Ishikawa (cell line): ENCODE measurements around the gene NT5C.

Source experiments
- CEBPB ChIP-seq: IDR thresholded peaks from 2 replicates; pipeline ENCODE4 v1.6.1; 2012
- CREB1 ChIP-seq: IDR thresholded peaks from 2 replicates; pipeline ENCODE4 v1.6.1; 2012; ENCODE audit warnings: low read depth
- EGR1 ChIP-seq: IDR thresholded peaks from 2 replicates; pipeline ENCODE4 v1.6.1; 2012
- EP300 ChIP-seq: IDR thresholded peaks from 2 replicates; pipeline ENCODE4 v1.6.1; 2012; ENCODE audit warnings: borderline replicate concordance
- FOXM1 ChIP-seq: IDR thresholded peaks from 2 replicates; pipeline ENCODE4 v1.6.1; 2012; ENCODE audit warnings: low read depth, borderline replicate concordance
- NFIC ChIP-seq: IDR thresholded peaks from 2 replicates; pipeline ENCODE4 v1.6.1; 2012
- RAD21 ChIP-seq: IDR thresholded peaks from 2 replicates; pipeline ENCODE4 v1.6.1; 2012; ENCODE audit warnings: low read depth
- TAF1 ChIP-seq: IDR thresholded peaks from 2 replicates; pipeline ENCODE4 v1.6.1; 2012; ENCODE audit warnings: low read depth, mild to moderate bottlenecking
- TCF12 ChIP-seq: IDR thresholded peaks from 2 replicates; pipeline ENCODE4 v1.6.1; 2012; ENCODE audit warnings: low read depth
- TEAD4 ChIP-seq: IDR thresholded peaks from 2 replicates; pipeline ENCODE4 v1.6.1; 2012
- YY1 ChIP-seq: IDR thresholded peaks from 2 replicates; pipeline ENCODE4 v1.6.1; 2012; ENCODE audit warnings: low read depth
- ZBTB7A ChIP-seq: IDR thresholded peaks from 2 replicates; pipeline ENCODE4 v1.6.1; 2012; ENCODE audit warnings: low read depth
- TF ChIP-seq, protein P1 (sequence below): IDR thresholded peaks from 2 replicates; pipeline ENCODE4 v1.6.1; 2012; ENCODE audit warnings: low read depth, mild to moderate bottlenecking
- TF ChIP-seq, protein P2 (sequence below): IDR thresholded peaks from 2 replicates; pipeline ENCODE4 v1.6.1; 2012
- TF ChIP-seq, protein P3 (sequence below): IDR thresholded peaks from 2 replicates; pipeline ENCODE4 v1.6.1; 2012

NT5C gene

DNA sequence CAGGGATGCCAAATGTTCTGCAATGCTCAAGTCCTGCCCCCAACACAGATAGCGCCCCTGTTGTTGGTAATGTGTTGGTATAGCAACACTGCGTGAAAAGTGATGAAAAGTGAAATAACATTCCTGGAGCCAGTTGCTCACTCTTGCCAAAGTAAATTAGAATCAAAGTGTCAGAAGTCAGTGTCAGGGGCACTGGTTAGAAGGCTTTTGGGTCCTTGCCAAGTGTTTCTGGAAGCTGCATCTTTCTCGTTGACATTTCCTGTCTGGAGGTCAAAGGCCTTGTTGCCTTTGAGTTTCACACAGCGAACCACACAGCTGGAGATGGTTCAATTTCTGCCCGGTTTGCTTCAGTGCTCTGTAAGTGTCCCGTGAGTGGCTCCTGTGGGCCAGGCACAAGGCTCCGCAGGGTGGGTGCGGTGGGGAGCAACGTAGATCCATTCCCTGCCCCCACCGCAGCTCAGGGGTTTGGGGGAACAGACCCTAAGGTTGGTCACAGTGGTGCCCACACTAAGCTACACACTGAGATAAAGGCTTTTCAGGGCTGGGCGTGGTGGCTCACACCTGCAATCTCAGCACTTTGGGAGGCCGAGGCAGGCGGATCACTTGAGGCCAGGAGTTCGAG, 47.4 kb downstream of the NT5C start:
- no peak for TF ChIP-seq EGR1
- TF ChIP-seq TEAD4: no peak
- 0 out of 2 replicates have a peak, but pooled peaks have one; percentile 6 for TF ChIP-seq CEBPB
- no peak for TF ChIP-seq CREB1
- no peak for TF ChIP-seq YY1
- TF ChIP-seq, protein P1, sequence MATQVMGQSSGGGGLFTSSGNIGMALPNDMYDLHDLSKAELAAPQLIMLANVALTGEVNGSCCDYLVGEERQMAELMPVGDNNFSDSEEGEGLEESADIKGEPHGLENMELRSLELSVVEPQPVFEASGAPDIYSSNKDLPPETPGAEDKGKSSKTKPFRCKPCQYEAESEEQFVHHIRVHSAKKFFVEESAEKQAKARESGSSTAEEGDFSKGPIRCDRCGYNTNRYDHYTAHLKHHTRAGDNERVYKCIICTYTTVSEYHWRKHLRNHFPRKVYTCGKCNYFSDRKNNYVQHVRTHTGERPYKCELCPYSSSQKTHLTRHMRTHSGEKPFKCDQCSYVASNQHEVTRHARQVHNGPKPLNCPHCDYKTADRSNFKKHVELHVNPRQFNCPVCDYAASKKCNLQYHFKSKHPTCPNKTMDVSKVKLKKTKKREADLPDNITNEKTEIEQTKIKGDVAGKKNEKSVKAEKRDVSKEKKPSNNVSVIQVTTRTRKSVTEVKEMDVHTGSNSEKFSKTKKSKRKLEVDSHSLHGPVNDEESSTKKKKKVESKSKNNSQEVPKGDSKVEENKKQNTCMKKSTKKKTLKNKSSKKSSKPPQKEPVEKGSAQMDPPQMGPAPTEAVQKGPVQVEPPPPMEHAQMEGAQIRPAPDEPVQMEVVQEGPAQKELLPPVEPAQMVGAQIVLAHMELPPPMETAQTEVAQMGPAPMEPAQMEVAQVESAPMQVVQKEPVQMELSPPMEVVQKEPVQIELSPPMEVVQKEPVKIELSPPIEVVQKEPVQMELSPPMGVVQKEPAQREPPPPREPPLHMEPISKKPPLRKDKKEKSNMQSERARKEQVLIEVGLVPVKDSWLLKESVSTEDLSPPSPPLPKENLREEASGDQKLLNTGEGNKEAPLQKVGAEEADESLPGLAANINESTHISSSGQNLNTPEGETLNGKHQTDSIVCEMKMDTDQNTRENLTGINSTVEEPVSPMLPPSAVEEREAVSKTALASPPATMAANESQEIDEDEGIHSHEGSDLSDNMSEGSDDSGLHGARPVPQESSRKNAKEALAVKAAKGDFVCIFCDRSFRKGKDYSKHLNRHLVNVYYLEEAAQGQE: no peak
- TF ChIP-seq TCF12: no peak
- TF ChIP-seq FOXM1: no peak
- TF ChIP-seq NFIC: peak; percentile 51
- TF ChIP-seq, protein P2, sequence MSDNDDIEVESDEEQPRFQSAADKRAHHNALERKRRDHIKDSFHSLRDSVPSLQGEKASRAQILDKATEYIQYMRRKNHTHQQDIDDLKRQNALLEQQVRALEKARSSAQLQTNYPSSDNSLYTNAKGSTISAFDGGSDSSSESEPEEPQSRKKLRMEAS: no peak
- no peak for TF ChIP-seq EP300

DNA sequence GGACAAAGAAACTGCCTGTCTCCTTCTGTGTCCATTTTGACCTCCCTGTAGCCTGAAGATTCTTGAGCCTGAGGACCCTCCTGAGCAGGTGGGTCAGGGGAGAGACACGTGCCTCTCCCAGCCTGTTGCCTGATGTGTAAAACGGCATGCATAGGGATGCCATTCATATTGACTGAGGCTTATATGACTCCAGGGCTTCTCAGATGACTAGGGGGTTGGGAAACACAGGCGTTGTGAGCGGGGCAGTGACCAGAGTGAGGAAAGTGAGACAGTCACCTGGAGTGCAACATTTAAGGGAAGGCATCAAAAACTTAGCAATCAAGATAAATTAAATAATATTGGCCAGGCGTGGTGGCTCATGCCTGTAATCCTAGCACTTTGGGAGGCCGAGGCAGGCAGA, 48.9 kb downstream of the NT5C start:
- TF ChIP-seq ZBTB7A: no peak
- TF ChIP-seq EP300: no peak
- TF ChIP-seq TEAD4: no peak
- TF ChIP-seq TCF12: no peak
- TF ChIP-seq RAD21: no peak
- TF ChIP-seq, protein P1: no peak
- TF ChIP-seq YY1: no peak

DNA sequence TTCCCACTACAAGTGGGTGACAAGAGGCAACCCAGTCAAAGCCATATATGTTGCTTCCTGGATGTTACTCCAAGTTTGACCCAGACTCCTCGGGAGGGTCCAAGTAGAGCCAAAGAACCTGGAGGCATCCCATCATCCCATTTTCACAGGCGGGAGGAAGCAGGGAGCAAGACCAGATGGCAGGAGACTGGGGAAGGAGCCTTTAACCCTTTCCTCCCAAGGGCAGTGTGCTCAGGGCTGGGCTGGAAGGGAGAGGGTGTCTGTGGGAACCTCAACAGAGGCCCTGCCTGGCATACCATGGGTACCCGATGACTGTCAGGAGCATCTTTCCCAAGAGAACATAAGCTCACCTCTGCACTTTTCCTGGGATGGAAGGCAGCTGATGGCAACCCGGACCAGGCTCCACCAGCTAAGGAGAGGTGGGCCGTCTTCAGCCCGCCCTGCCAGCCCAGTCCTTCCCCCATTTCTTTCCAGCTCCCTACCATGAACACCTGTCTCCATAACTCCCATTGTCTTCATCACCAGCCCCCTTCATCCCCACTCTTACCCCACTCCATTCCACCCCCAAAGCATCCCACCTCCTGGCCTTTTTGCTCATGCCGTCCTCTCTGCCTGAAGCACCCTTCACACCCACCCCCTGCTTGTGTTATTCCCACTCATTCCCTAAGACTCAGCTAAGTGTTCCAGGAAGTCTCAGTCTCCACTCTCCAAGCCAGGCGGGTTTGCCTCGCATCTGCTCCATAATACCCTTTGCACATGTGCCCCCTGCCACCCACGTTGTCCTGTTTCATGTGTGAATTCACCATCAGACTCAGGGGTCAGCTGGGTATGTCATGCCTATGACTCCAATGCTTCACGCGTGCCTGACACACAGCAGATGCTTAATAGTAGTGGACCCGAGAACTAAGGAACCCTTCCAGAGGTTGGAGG, 49.7 kb downstream of the NT5C start:
- TF ChIP-seq CREB1: no peak
- TF ChIP-seq EGR1: no peak
- TF ChIP-seq RAD21: no peak
- TF ChIP-seq FOXM1: no peak
- TF ChIP-seq, protein P1: no peak
- TF ChIP-seq EP300: no peak
- TF ChIP-seq TCF12: no peak
- no peak for TF ChIP-seq CEBPB
- TF ChIP-seq TEAD4: no peak
- TF ChIP-seq, protein P2: no peak
- TF ChIP-seq, protein P3, sequence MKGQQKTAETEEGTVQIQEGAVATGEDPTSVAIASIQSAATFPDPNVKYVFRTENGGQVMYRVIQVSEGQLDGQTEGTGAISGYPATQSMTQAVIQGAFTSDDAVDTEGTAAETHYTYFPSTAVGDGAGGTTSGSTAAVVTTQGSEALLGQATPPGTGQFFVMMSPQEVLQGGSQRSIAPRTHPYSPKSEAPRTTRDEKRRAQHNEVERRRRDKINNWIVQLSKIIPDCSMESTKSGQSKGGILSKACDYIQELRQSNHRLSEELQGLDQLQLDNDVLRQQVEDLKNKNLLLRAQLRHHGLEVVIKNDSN: no peak
- no peak for TF ChIP-seq YY1
- no peak for TF ChIP-seq TAF1
- TF ChIP-seq NFIC: no peak
- TF ChIP-seq ZBTB7A: no peak
